H9 (cell line): ENCODE results near the gene ADAM23. TPM values are rescaled to one million over a fixed set of nuclear protein-coding genes. Genes with fewer than 3 reads are reported as not detected.

ENCODE experiments used
- DNase-seq: peaks from one replicate; pipeline ENCODE4 v3.0.0-alpha.2; 2017
- H2AFZ ChIP-seq: one replicate; pipeline ENCODE4 v1.6.1; 2013; ENCODE audit warnings: mild to moderate bottlenecking, low read length, control low read depth, moderate library complexity
- H2AK5ac ChIP-seq: 2 replicates; pipeline ENCODE4 v1.6.1; 2013; ENCODE audit warnings: low read length, control low read depth, mixed read lengths; ENCODE audit not compliant: insufficient read length
- H2BK120ac ChIP-seq: one replicate; pipeline ENCODE4 v1.6.1; 2013; ENCODE audit warnings: low read depth, mild to moderate bottlenecking, low read length, control low read depth, inconsistent platforms; ENCODE audit not compliant: poor library complexity, severe bottlenecking
- H2BK12ac ChIP-seq: 2 replicates; pipeline ENCODE4 v1.6.1; 2013; ENCODE audit warnings: low read length, control low read depth, mixed read lengths, low read depth; ENCODE audit not compliant: insufficient read length
- H2BK15ac ChIP-seq: 2 replicates; pipeline ENCODE4 v1.6.1; 2013; ENCODE audit warnings: low read depth, low read length, control low read depth
- H2BK20ac ChIP-seq: one replicate; pipeline ENCODE4 v1.6.1; 2013; ENCODE audit warnings: low read depth, mild to moderate bottlenecking, low read length, control low read depth, inconsistent platforms; ENCODE audit not compliant: poor library complexity, severe bottlenecking
- H2BK5ac ChIP-seq: 2 replicates; pipeline ENCODE4 v1.6.1; 2013; ENCODE audit warnings: low read length, control low read depth, mixed read lengths; ENCODE audit not compliant: insufficient read length
- H3K14ac ChIP-seq: 2 replicates; pipeline ENCODE4 v1.6.1; 2013; ENCODE audit warnings: low read length, control low read depth; ENCODE audit not compliant: insufficient read depth
- H3K18ac ChIP-seq: 2 replicates; pipeline ENCODE4 v1.6.1; 2013; ENCODE audit warnings: low read depth, mild to moderate bottlenecking, mixed read lengths, low read length, control low read depth; ENCODE audit not compliant: insufficient read length
- H3K23ac ChIP-seq: 2 replicates; pipeline ENCODE4 v1.6.1; 2013; ENCODE audit warnings: low read length, control low read depth, mixed read lengths, low read depth; ENCODE audit not compliant: insufficient read length
- H3K23me2 ChIP-seq: 2 replicates; pipeline ENCODE4 v1.6.1; 2013; ENCODE audit warnings: low read depth, mild to moderate bottlenecking, mixed read lengths, low read length, control low read depth; ENCODE audit not compliant: insufficient read length, poor library complexity, severe bottlenecking
- H3K27ac ChIP-seq: 2 replicates; pipeline ENCODE4 v1.5.1; 2013; ENCODE audit warnings: low read length, control low read depth, mixed read lengths, low read depth; ENCODE audit not compliant: insufficient read length
- H3K27me3 ChIP-seq: 2 replicates; pipeline ENCODE4 v1.6.1; 2013; ENCODE audit warnings: low read length, control low read depth, inconsistent platforms; ENCODE audit not compliant: insufficient read depth
- H3K4ac ChIP-seq: 2 replicates; pipeline ENCODE4 v1.6.1; 2013; ENCODE audit warnings: low read depth, mild to moderate bottlenecking, control low read depth, inconsistent platforms, low read length, moderate library complexity
- H3K4me1 ChIP-seq: 2 replicates; pipeline ENCODE4 v1.6.1; 2013; ENCODE audit warnings: low read length, control low read depth, inconsistent platforms; ENCODE audit not compliant: insufficient read depth
- H3K4me2 ChIP-seq: 2 replicates; pipeline ENCODE4 v1.6.1; 2013; ENCODE audit warnings: low read length, control low read depth, mixed read lengths; ENCODE audit not compliant: insufficient read length, insufficient read depth
- H3K56ac ChIP-seq: 2 replicates; pipeline ENCODE4 v1.6.1; 2013; ENCODE audit warnings: low read depth, mild to moderate bottlenecking, mixed read lengths, low read length, control low read depth; ENCODE audit not compliant: insufficient read length
- H3K79me1 ChIP-seq: 2 replicates; pipeline ENCODE4 v1.6.1; 2013; ENCODE audit warnings: low read depth, mild to moderate bottlenecking, moderate library complexity, low read length, control low read depth, inconsistent platforms; ENCODE audit not compliant: insufficient read depth, poor library complexity, severe bottlenecking
- H3K79me2 ChIP-seq: 2 replicates; pipeline ENCODE4 v1.6.1; 2013; ENCODE audit warnings: low read length, control low read depth, inconsistent platforms; ENCODE audit not compliant: insufficient read depth
- H3K9ac ChIP-seq: 2 replicates; pipeline ENCODE4 v1.6.1; 2013; ENCODE audit warnings: low read length, control low read depth, mixed read lengths; ENCODE audit not compliant: insufficient read length; ENCODE audit errors: extremely low read depth
- H3K9me3 ChIP-seq: one replicate; pipeline ENCODE4 v1.6.1; 2013; ENCODE audit warnings: low read depth, low read length, inconsistent platforms; ENCODE audit not compliant: control insufficient read depth
- H3T11ph ChIP-seq: one replicate; pipeline ENCODE4 v1.6.1; 2013; ENCODE audit warnings: mild to moderate bottlenecking, low read length, control low read depth, inconsistent platforms
- H4K20me1 ChIP-seq: one replicate; pipeline ENCODE4 v1.6.1; 2013; ENCODE audit not compliant: control insufficient read depth, insufficient read length, insufficient read depth
- H4K5ac ChIP-seq: 2 replicates; pipeline ENCODE4 v1.6.1; 2013; ENCODE audit warnings: low read depth, mild to moderate bottlenecking, mixed read lengths, low read length, control low read depth; ENCODE audit not compliant: insufficient read length
- H4K8ac ChIP-seq: replicated peaks from 2 replicates; pipeline ENCODE4 v1.6.1; 2013; ENCODE audit warnings: low read length, control low read depth, mixed read lengths, low read depth; ENCODE audit not compliant: insufficient read length
- H4K91ac ChIP-seq: 2 replicates; pipeline ENCODE4 v1.6.1; 2013; ENCODE audit warnings: low read depth, mild to moderate bottlenecking, moderate library complexity, mixed read lengths, low read length, control low read depth; ENCODE audit not compliant: insufficient read length
- H3K27ac Mint-ChIP-seq, 3 experiments: 2 replicates in 2 of 3; 3 replicates in 1 of 3; pipeline ENCODE4 v1.8.0; 2020 to 2021; ENCODE audit warnings: mixed read lengths in 3 of 3, mild to moderate bottlenecking in 1 of 3, moderate library complexity in 1 of 3
- H3K27me3 Mint-ChIP-seq: 2 replicates; pipeline ENCODE4 v1.8.0; 2021; ENCODE audit warnings: low read depth, mild to moderate bottlenecking, moderate library complexity, mixed read lengths
- H3K36me3 Mint-ChIP-seq, 3 experiments: 2 replicates in 2 of 3; 3 replicates in 1 of 3; pipeline ENCODE4 v1.8.0; 2020 to 2021; ENCODE audit warnings: low read depth in 3 of 3, mixed read lengths in 3 of 3; ENCODE audit not compliant: insufficient read depth in 1 of 3
- H3K4me1 Mint-ChIP-seq, 2 experiments: 2 replicates each; pipeline ENCODE4 v1.8.0; 2020; ENCODE audit warnings: mixed read lengths in 2 of 2
- H3K4me3 Mint-ChIP-seq, 2 experiments: 2 replicates in 1 of 2; 3 replicates in 1 of 2; pipeline ENCODE4 v1.8.0; 2020 to 2021; ENCODE audit warnings: mild to moderate bottlenecking in 2 of 2, mixed read lengths in 2 of 2, moderate library complexity in 1 of 2
- H3K9me3 Mint-ChIP-seq, 2 experiments: 2 replicates in 1 of 2; 3 replicates in 1 of 2; pipeline ENCODE4 v1.8.0; 2020; ENCODE audit warnings: mild to moderate bottlenecking in 2 of 2, mixed read lengths in 2 of 2, moderate library complexity in 1 of 2
- CTCF ChIP-seq: fragments of 200-600 bp; sonication (generic); conservative IDR thresholded peaks from 3 replicates; pipeline ENCODE4 v1.8.0; 2021; ENCODE audit warnings: antibody characterized with exemption, mild to moderate bottlenecking
- WGBS: extraction: QIAGEN DNeasy Blood & Tissue Kit; methylation state at CpG from one replicate; pipeline ENCODE4 v1.1.7; 2013; ENCODE audit warnings: missing lambda C conversion rate, low lambda C conversion rate, mixed read lengths; ENCODE audit not compliant: insufficient read length; ENCODE audit errors: extremely low coverage; 5-methylcytosine and 5-hydroxymethylcytosine counted together
- total RNA-seq: library from RNA; stranded (reverse); gene quantifications from 2 replicates; pipeline ENCODE4 v1.2.1, GENCODE V29; 2021

ADAM23 gene
- total RNA-seq, 1 experiment from 2014 or later = 21.4 TPM

GRCh38 chr2:206563374-206563773 is 120.0 kb downstream of the ADAM23 start:
- Histone ChIP-seq H3K79me1 (no peaks in the 10 kb centered on the region), H3K4ac (no peak overlapping the region), H4K20me1 (no peaks in the 10 kb centered on the region), H2BK15ac (no peak overlapping the region), H3K4me2 (no peak overlapping the region), H2BK5ac (no peak overlapping the region), H3K9me3 (no peaks in the 10 kb centered on the region), H3K18ac (no peak overlapping the region), H3K4me1 (no peaks in the 10 kb centered on the region), H2AFZ (no peak overlapping the region), H3K23ac (no peak overlapping the region), H3K27me3 (peaks cover 2% of the 10 kb centered on the region; the same call in 1 of the 2 replicates), H3T11ph (no peak overlapping the region), H4K91ac (no peak overlapping the region), H3K14ac (no peak overlapping the region), H3K9ac (no peak overlapping the region), H4K5ac (no peak overlapping the region), H3K56ac (no peak overlapping the region), H3K79me2 (no peaks in the 10 kb centered on the region), H2BK12ac (no peak overlapping the region), H2BK20ac (no peak overlapping the region), H3K27ac (no peak overlapping the region), H2BK120ac (no peak overlapping the region), H2AK5ac (no peak overlapping the region), H4K8ac (no peak overlapping the region), H3K23me2 (no peaks in the 10 kb centered on the region)
- Mint-ChIP-seq H3K4me1 (no peaks in the 10 kb centered on the region), H3K9me3 (no peaks in the 10 kb centered on the region), H3K27ac (no peak overlapping the region), H3K36me3 (peaks cover 0 to 6% (median 3%) of the 10 kb centered on the region in 3 experiments; a peak in 4 of 7 replicates), H3K4me3 (no peak overlapping the region), H3K27me3 (no peaks in the 10 kb centered on the region)
- WGBS = no CpG with 5 or more reads among the region's 2 CpGs
- DNase-seq = no peak
- TF ChIP-seq CTCF = no peak
